Nephron (organoid): ENCODE measurements around the gene GRAMD1B.

ENCODE experiments used
- H3K27ac Mint-ChIP-seq, 3 experiments: 2 replicates each; pipeline ENCODE4 v1.8.0; 2020; ENCODE audit warnings: mixed read lengths in 3 of 3, mild to moderate bottlenecking in 2 of 3, moderate library complexity in 1 of 3
- H3K27me3 Mint-ChIP-seq: 2 replicates; pipeline ENCODE4 v1.8.0; 2021; ENCODE audit warnings: low read depth, mild to moderate bottlenecking, moderate library complexity, mixed read lengths
- H3K36me3 Mint-ChIP-seq: 2 replicates; pipeline ENCODE4 v1.8.0; 2020; ENCODE audit warnings: low read depth, mixed read lengths
- H3K4me1 Mint-ChIP-seq: 2 replicates; pipeline ENCODE4 v1.8.0; 2020; ENCODE audit warnings: mixed read lengths
- H3K4me3 Mint-ChIP-seq, 3 experiments: 2 replicates each; pipeline ENCODE4 v1.8.0; 2020; ENCODE audit warnings: mild to moderate bottlenecking in 3 of 3, mixed read lengths in 3 of 3, moderate library complexity in 2 of 3
- H3K9me3 Mint-ChIP-seq: 2 replicates; pipeline ENCODE4 v1.8.0; 2020; ENCODE audit warnings: mixed read lengths
- TF ChIP-seq, protein P1 (sequence below), 3 experiments: fragments of 200-600 bp; sonication (generic); IDR thresholded peaks; one replicate each; pipeline ENCODE4 v1.5.0; 2021; ENCODE audit warnings: antibody characterized with exemption in 3 of 3; ENCODE audit not compliant: unreplicated experiment in 3 of 3

GRAMD1B gene

DNA sequence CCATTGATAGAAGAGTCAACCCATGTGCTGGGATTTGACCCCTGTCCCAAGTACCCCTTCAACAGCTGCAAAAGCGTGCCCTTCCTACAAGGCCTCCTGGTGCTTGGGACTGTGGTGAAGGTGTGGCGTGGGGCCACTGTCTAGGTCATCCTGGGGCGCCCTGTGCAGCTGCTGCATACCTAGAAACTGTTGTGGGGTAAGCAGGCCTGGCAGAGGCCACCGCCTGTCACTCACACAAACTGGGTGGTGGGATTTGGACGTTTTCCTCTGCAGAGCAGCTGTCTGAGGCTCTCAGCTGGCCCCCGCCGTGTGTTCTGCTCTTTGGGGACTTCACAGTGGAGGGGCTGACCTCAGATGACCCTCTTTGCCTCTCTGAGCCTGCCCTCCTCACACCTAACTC, 154.7 kb downstream of the GRAMD1B start:
- Mint-ChIP-seq H3K36me3 (no peaks in the 10 kb centered on the region), H3K9me3 (no peaks in the 10 kb centered on the region), H3K27ac (no peak overlapping the region), H3K4me3 (no peak overlapping the region), H3K4me1 (peaks cover 44% of the 10 kb centered on the region), H3K27me3 (peaks cover 14% of the 10 kb centered on the region)
- TF ChIP-seq, protein P1, sequence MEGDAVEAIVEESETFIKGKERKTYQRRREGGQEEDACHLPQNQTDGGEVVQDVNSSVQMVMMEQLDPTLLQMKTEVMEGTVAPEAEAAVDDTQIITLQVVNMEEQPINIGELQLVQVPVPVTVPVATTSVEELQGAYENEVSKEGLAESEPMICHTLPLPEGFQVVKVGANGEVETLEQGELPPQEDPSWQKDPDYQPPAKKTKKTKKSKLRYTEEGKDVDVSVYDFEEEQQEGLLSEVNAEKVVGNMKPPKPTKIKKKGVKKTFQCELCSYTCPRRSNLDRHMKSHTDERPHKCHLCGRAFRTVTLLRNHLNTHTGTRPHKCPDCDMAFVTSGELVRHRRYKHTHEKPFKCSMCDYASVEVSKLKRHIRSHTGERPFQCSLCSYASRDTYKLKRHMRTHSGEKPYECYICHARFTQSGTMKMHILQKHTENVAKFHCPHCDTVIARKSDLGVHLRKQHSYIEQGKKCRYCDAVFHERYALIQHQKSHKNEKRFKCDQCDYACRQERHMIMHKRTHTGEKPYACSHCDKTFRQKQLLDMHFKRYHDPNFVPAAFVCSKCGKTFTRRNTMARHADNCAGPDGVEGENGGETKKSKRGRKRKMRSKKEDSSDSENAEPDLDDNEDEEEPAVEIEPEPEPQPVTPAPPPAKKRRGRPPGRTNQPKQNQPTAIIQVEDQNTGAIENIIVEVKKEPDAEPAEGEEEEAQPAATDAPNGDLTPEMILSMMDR (IDR thresholded peaks at IDR 0.05; ENCODE audit: unreplicated experiment in 3 of 3) = no peak

DNA sequence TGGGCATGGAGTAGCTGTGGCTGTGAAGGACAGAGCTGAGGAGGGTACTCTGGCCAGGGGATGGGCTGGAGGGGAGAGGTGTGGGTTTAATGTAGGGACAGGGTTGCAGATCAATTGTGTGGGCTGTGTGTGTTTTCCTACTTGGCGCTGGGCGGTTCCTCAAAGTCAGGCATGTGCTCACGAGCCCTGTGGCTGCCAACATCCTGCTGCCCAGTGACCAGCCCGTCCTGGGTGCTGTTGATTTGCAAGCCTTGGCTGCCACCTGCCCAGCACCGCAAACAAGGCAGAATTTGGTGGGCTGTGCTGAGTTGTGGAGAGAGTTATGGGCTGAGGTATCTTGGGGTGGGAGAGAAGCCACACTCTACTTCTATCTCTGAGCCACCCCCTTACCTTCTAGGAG, 155.1 kb downstream of the GRAMD1B start:
- H3K27ac Mint-ChIP-seq = no peak overlapping the region
- no peaks in the 10 kb centered on the region for H3K36me3 Mint-ChIP-seq
- no peak overlapping the region for H3K4me3 Mint-ChIP-seq
- peaks cover 14% of the 10 kb centered on the region for H3K27me3 Mint-ChIP-seq
- H3K9me3 Mint-ChIP-seq = no peaks in the 10 kb centered on the region
- peaks cover 48% of the 10 kb centered on the region for H3K4me1 Mint-ChIP-seq
- TF ChIP-seq, protein P1 (IDR thresholded peaks at IDR 0.05; ENCODE audit: unreplicated experiment in 3 of 3) = no peak

DNA sequence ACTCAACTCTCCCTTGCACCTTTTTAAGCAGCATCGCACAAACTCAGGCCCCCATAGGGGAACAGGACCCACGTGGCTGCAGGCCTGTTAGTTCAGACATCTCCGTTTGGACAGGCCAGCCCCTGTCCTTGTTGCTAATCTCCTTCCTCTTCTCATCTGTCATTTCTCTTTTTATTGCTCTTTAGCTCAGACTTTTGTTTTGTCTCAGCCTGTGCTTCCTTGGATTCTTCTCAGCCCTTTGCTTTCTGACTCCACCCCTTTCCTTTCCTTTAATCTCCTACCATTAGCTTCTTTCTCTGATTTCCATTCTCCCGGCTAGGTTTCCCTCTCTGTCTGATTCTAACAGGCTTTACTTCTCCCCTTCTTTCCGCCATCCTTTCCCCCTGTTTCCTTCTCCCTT, 155.6 kb downstream of the GRAMD1B start:
- TF ChIP-seq, protein P1 (IDR thresholded peaks at IDR 0.05; ENCODE audit: unreplicated experiment in 3 of 3) = no peak
- Mint-ChIP-seq H3K27ac (peak overlapping the region in 2 of 3 experiments; percentile 0 to 5), H3K9me3 (no peaks in the 10 kb centered on the region), H3K36me3 (no peaks in the 10 kb centered on the region), H3K27me3 (peaks cover 12% of the 10 kb centered on the region), H3K4me1 (peaks cover 49% of the 10 kb centered on the region), H3K4me3 (no peak overlapping the region)

DNA sequence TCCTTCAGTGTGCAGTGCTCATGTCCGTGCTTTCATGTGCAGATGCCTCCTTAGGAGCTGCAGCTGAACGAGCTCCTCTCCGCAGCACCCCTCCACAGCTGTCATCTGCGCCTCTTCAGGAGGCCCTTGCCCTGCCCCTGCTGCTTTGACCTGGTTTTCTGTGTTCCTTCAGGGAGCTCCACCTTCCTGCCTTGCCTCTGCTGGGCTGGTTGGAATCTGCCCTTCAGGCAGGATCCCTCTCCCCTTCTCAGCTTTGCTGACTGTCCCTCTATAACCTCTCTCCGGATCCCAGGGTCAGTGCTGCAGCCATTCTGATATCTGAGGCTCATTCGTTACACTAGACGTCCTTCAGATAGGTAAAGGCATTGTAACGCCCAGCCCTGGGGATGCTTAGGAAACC, 156.5 kb downstream of the GRAMD1B start:
- Mint-ChIP-seq H3K36me3 (peaks cover 3% of the 10 kb centered on the region), H3K9me3 (no peaks in the 10 kb centered on the region), H3K27me3 (peaks cover 7% of the 10 kb centered on the region), H3K4me1 (peaks cover 41% of the 10 kb centered on the region), H3K4me3 (no peak overlapping the region), H3K27ac (no peak overlapping the region)
- TF ChIP-seq, protein P1 (IDR thresholded peaks at IDR 0.05; ENCODE audit: unreplicated experiment in 3 of 3) = no peak

DNA sequence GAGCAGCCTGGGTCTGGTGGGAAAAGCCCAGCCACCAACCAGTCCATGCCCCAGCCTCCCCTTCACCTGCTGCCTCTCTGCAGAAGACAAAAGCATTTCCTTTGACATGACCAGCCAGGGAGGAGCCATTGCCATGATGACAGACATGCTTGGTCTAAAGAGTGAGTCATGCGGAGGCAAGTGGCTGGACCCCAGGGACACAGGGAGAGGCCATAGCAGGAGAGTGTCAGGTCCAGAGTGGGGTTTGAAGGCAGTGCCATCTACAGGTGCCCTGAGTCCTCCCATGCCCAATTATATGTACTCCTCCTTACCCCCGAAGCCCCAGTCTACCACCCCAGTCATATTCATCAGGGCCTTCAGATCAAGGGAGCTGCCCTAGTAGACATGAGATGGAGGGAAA, 157.0 kb downstream of the GRAMD1B start:
- Mint-ChIP-seq H3K36me3 (peaks cover 3% of the 10 kb centered on the region), H3K27me3 (peaks cover 4% of the 10 kb centered on the region), H3K4me1 (peaks cover 39% of the 10 kb centered on the region), H3K9me3 (no peaks in the 10 kb centered on the region), H3K4me3 (no peak overlapping the region), H3K27ac (no peak overlapping the region)
- TF ChIP-seq, protein P1 (IDR thresholded peaks at IDR 0.05; ENCODE audit: unreplicated experiment in 3 of 3) = no peak

DNA sequence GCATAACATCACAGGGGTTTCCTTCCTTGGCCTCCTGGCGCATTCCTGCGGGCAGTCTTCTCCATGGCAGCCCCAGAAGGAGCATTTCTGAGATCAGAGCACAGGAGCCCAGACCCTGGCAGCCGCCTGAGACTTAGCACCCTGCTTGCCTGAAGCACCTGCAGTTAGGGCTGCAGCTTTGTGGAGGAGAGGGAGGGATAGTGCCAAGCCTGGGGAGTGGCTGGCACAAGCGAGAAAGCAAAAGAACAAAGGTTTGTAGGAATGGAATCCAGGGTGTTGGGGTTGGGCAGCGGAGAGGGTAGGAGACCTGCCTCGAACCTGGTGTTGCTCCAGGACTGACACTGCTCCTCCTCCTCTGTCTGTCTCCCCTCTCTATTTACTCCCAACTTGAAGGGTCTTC, 157.5 kb downstream of the GRAMD1B start:
- Mint-ChIP-seq H3K36me3 (peaks cover 7% of the 10 kb centered on the region), H3K27me3 (peaks cover 4% of the 10 kb centered on the region), H3K27ac (no peak overlapping the region), H3K4me3 (no peak overlapping the region), H3K9me3 (no peaks in the 10 kb centered on the region), H3K4me1 (peaks cover 39% of the 10 kb centered on the region)
- TF ChIP-seq, protein P1 (IDR thresholded peaks at IDR 0.05; ENCODE audit: unreplicated experiment in 3 of 3) = no peak
